ENCODE measurements around the gene VEZT. TPM values are rescaled to one million over a fixed set of nuclear protein-coding genes. Genes with fewer than 3 reads are reported as not detected.

Gene VEZT
- polyA plus RNA-seq, 1 of the 3 experiments (the other 2 are of a cell fraction): 41.2 TPM

DNA sequence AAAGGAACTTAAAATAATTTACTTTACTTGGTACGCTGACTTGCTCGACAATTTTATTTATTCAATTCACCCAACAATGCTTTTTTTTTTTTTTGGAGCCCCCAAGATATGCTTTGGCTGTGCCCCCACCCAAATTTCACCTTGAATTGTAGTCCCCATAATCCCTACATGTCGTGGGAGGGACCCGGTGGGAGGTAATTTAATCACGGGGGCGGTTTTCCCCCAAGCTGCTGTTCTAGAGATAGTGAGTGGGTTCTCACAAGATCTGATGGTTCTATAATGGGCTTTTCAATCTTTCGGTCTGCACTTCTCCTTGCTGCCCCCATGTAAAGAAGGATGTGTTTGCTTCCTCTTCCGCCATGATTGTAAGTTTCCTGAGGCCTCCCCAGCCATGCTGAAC, 10.7 kb upstream of the VEZT start:
- CTCF ChIA-PET: interaction anchor here (1.5 to 1.9 kb wide), 2 partner anchors 56 to 90 kb away, joined by 5 to 7 read pairs; no protein-coding TSS in a partner anchor
- Histone ChIP-seq H3K27me3 (ENCODE audit: insufficient read depth) (no peaks in the 10 kb centered on the region), H3F3A (replicated peaks; ENCODE audit: insufficient read depth) (peaks cover 24% of the 10 kb centered on the region), H3K36me3 (replicated peaks in 1 of 2; ENCODE audit: control insufficient read depth in 1 of 2, insufficient read depth in 2 of 2, low read length in 1 of 2) (no peaks in the 10 kb centered on the region), H3K27ac (ENCODE audit: low read depth in 2 of 2, low read length in 1 of 2) (no peak overlapping the region), H3K9me3 (no peaks in the 10 kb centered on the region), H3K9me2 (no peaks in the 10 kb centered on the region), H3K4me2 (no peak overlapping the region), H3K4me3 (ENCODE audit: low read depth in 2 of 2, low read length in 1 of 2) (no peak overlapping the region), H3K9ac (no peak overlapping the region), H4K20me1 (ENCODE audit: insufficient read depth) (no peaks in the 10 kb centered on the region), H3K4me1 (ENCODE audit: control insufficient read depth in 1 of 2, insufficient read depth in 2 of 2, low read depth in 1 of 2, low read length in 1 of 2) (peaks cover 10 to 43% of the 10 kb centered on the region in 2 experiments; a peak in 3 of 4 replicates), H2AFZ (ENCODE audit: low read depth) (no peak overlapping the region), H3K79me2 (ENCODE audit: insufficient read depth) (peaks cover 62% of the 10 kb centered on the region)
- TF ChIP-seq, protein P1, sequence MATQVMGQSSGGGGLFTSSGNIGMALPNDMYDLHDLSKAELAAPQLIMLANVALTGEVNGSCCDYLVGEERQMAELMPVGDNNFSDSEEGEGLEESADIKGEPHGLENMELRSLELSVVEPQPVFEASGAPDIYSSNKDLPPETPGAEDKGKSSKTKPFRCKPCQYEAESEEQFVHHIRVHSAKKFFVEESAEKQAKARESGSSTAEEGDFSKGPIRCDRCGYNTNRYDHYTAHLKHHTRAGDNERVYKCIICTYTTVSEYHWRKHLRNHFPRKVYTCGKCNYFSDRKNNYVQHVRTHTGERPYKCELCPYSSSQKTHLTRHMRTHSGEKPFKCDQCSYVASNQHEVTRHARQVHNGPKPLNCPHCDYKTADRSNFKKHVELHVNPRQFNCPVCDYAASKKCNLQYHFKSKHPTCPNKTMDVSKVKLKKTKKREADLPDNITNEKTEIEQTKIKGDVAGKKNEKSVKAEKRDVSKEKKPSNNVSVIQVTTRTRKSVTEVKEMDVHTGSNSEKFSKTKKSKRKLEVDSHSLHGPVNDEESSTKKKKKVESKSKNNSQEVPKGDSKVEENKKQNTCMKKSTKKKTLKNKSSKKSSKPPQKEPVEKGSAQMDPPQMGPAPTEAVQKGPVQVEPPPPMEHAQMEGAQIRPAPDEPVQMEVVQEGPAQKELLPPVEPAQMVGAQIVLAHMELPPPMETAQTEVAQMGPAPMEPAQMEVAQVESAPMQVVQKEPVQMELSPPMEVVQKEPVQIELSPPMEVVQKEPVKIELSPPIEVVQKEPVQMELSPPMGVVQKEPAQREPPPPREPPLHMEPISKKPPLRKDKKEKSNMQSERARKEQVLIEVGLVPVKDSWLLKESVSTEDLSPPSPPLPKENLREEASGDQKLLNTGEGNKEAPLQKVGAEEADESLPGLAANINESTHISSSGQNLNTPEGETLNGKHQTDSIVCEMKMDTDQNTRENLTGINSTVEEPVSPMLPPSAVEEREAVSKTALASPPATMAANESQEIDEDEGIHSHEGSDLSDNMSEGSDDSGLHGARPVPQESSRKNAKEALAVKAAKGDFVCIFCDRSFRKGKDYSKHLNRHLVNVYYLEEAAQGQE (IDR thresholded peaks at IDR 0.05; ENCODE audit: low read depth, low read length): no peak
- TF ChIP-seq, protein P2, sequence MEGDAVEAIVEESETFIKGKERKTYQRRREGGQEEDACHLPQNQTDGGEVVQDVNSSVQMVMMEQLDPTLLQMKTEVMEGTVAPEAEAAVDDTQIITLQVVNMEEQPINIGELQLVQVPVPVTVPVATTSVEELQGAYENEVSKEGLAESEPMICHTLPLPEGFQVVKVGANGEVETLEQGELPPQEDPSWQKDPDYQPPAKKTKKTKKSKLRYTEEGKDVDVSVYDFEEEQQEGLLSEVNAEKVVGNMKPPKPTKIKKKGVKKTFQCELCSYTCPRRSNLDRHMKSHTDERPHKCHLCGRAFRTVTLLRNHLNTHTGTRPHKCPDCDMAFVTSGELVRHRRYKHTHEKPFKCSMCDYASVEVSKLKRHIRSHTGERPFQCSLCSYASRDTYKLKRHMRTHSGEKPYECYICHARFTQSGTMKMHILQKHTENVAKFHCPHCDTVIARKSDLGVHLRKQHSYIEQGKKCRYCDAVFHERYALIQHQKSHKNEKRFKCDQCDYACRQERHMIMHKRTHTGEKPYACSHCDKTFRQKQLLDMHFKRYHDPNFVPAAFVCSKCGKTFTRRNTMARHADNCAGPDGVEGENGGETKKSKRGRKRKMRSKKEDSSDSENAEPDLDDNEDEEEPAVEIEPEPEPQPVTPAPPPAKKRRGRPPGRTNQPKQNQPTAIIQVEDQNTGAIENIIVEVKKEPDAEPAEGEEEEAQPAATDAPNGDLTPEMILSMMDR (IDR thresholded peaks at IDR 0.05): no peak
- TF ChIP-seq JUND (IDR thresholded peaks at IDR 0.05): no peak
- TF ChIP-seq, protein P3, sequence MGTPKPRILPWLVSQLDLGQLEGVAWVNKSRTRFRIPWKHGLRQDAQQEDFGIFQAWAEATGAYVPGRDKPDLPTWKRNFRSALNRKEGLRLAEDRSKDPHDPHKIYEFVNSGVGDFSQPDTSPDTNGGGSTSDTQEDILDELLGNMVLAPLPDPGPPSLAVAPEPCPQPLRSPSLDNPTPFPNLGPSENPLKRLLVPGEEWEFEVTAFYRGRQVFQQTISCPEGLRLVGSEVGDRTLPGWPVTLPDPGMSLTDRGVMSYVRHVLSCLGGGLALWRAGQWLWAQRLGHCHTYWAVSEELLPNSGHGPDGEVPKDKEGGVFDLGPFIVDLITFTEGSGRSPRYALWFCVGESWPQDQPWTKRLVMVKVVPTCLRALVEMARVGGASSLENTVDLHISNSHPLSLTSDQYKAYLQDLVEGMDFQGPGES (IDR thresholded peaks at IDR 0.05; ENCODE audit: low read depth, low read length): no peak
- no peak for DNase-seq
- POLR2A ChIA-PET: no interaction called here
- WGBS (ENCODE audit: low lambda C conversion rate): 96% methylated on average over 8 of the region's 8 CpGs

DNA sequence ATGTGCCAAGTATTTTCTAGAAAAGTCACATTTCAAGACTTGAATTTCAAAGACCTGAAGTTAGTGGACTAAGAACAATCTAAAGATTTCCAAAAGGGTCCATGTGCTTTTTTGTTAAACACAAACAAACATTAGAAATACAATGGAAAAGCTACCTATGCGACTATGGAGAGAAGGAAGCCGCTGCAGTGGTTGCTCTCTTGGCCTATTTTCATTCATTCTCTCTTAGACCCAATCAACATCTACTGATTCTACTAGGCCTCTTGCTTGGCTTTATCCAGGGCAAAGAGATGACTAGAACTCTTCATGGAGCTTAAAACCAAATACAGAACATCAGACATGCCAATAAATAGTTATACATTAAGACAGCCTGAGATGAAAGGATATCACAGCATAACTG, 10.2 kb upstream of the VEZT start:
- peaks cover 10 to 42% of the 10 kb centered on the region in 2 experiments; a peak in 3 of 4 replicates for H3K4me1 ChIP-seq (ENCODE audit: control insufficient read depth in 1 of 2, insufficient read depth in 2 of 2, low read depth in 1 of 2, low read length in 1 of 2)
- CTCF ChIA-PET: interaction anchor here (1.9 kb wide), 1 partner anchor 90 kb away, joined by 7 read pairs; no protein-coding TSS in a partner anchor
- H3K79me2 ChIP-seq (ENCODE audit: insufficient read depth): peaks cover 65% of the 10 kb centered on the region
- no peaks in the 10 kb centered on the region for H3K27me3 ChIP-seq (ENCODE audit: insufficient read depth)
- H3K4me3 ChIP-seq (ENCODE audit: low read depth in 2 of 2, low read length in 1 of 2): no peak overlapping the region
- no peaks in the 10 kb centered on the region for H3K9me2 ChIP-seq
- H4K20me1 ChIP-seq (ENCODE audit: insufficient read depth): no peaks in the 10 kb centered on the region
- 93% methylated on average over 2 of the region's 2 CpGs for WGBS (ENCODE audit: low lambda C conversion rate)
- H3K4me2 ChIP-seq: no peak overlapping the region
- no peak overlapping the region for H2AFZ ChIP-seq (ENCODE audit: low read depth)
- POLR2A ChIA-PET: no interaction called here
- H3K9me3 ChIP-seq: no peaks in the 10 kb centered on the region
- TF ChIP-seq, protein P4, sequence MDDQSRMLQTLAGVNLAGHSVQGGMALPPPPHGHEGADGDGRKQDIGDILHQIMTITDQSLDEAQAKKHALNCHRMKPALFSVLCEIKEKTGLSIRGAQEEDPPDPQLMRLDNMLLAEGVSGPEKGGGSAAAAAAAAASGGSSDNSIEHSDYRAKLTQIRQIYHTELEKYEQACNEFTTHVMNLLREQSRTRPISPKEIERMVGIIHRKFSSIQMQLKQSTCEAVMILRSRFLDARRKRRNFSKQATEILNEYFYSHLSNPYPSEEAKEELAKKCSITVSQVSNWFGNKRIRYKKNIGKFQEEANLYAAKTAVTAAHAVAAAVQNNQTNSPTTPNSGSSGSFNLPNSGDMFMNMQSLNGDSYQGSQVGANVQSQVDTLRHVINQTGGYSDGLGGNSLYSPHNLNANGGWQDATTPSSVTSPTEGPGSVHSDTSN (IDR thresholded peaks at IDR 0.05): no peak
- TF ChIP-seq RCOR1 (IDR thresholded peaks at IDR 0.05; ENCODE audit: low read length) (no peak), NRF1 (IDR thresholded peaks at IDR 0.05; ENCODE audit: low read depth, low read length) (no peak), NFIC (IDR thresholded peaks at IDR 0.05; ENCODE audit: borderline replicate concordance) (no peak), TAF1 (IDR thresholded peaks at IDR 0.05; ENCODE audit: borderline replicate concordance, low read depth, low read length) (no peak), FOSL2 (IDR thresholded peaks at IDR 0.05; ENCODE audit: borderline replicate concordance, low read depth) (no peak), ELF1 (IDR thresholded peaks at IDR 0.05) (no peak), TCF12 (IDR thresholded peaks at IDR 0.05) (no peak), SIN3A (IDR thresholded peaks at IDR 0.05; ENCODE audit: borderline replicate concordance, low read depth, low read length) (no peak)
- TF ChIP-seq, protein P5, sequence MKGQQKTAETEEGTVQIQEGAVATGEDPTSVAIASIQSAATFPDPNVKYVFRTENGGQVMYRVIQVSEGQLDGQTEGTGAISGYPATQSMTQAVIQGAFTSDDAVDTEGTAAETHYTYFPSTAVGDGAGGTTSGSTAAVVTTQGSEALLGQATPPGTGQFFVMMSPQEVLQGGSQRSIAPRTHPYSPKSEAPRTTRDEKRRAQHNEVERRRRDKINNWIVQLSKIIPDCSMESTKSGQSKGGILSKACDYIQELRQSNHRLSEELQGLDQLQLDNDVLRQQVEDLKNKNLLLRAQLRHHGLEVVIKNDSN (IDR thresholded peaks at IDR 0.05; ENCODE audit: borderline replicate concordance, low read depth): no peak
- TF ChIP-seq, protein P6, sequence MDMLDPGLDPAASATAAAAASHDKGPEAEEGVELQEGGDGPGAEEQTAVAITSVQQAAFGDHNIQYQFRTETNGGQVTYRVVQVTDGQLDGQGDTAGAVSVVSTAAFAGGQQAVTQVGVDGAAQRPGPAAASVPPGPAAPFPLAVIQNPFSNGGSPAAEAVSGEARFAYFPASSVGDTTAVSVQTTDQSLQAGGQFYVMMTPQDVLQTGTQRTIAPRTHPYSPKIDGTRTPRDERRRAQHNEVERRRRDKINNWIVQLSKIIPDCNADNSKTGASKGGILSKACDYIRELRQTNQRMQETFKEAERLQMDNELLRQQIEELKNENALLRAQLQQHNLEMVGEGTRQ (IDR thresholded peaks at IDR 0.05; ENCODE audit: borderline replicate concordance, low read depth, low read length): no peak
- no peak overlapping the region for H3K9ac ChIP-seq
- H3K27ac ChIP-seq (ENCODE audit: low read depth in 2 of 2, low read length in 1 of 2): no peak overlapping the region
- H3K36me3 ChIP-seq (replicated peaks in 1 of 2; ENCODE audit: control insufficient read depth in 1 of 2, insufficient read depth in 2 of 2, low read length in 1 of 2): no peaks in the 10 kb centered on the region
- peaks cover 25% of the 10 kb centered on the region for H3F3A ChIP-seq (replicated peaks; ENCODE audit: insufficient read depth)
- DNase-seq: no peak
